OCI-LY7 (cell line): ENCODE results near the gene RIMBP3C.

Source experiments
- CTCF ChIP-seq: fragments of 200-600 bp; sonication (generic); conservative IDR thresholded peaks from 2 replicates; pipeline ENCODE4 v1.5.1; 2014; ENCODE audit warnings: mild to moderate bottlenecking, antibody characterized with exemption, low read length, moderate library complexity, mixed read lengths
- EZH2phosphoT487 ChIP-seq: fragments of 200-600 bp; sonication (generic); IDR thresholded peaks from 2 replicates; pipeline ENCODE4 v1.6.1; 2018; ENCODE audit warnings: low read depth, borderline replicate concordance, mild to moderate bottlenecking, mixed run types, antibody characterized with exemption, low read length, moderate library complexity, mixed read lengths

GRCh38 chr22:21585389-21585788 is 34.1 kb upstream of the RIMBP3C start:
- TF ChIP-seq CTCF = no peak
- TF ChIP-seq EZH2phosphoT487 = no peak
